WTC11 (cell line): ENCODE data around the gene GCC1.

ENCODE experiments used
- ATF1 ChIP-seq: sonication (generic); formaldehyde crosslinking; IDR thresholded peaks from 2 replicates; pipeline ENCODE4 v1.8.1; 2023; ENCODE audit warnings: mild to moderate bottlenecking, moderate library complexity, missing genetic modification reagents
- FOXK1 ChIP-seq: sonication (generic); formaldehyde crosslinking; IDR thresholded peaks from 2 replicates; pipeline ENCODE4 v1.8.0; 2022; ENCODE audit warnings: mild to moderate bottlenecking, moderate library complexity, missing genetic modification reagents
- RELA ChIP-seq: sonication (generic); formaldehyde crosslinking; IDR thresholded peaks from 2 replicates; pipeline ENCODE4 v1.8.1; 2022; ENCODE audit warnings: missing genetic modification reagents, mild to moderate bottlenecking, borderline replicate concordance
- SMAD4 ChIP-seq: sonication (generic); formaldehyde crosslinking; IDR thresholded peaks from 2 replicates; pipeline ENCODE4 v1.8.0; 2022; ENCODE audit warnings: mild to moderate bottlenecking, missing genetic modification reagents
- TF ChIP-seq, protein P1 (sequence below): fragments of 200-600 bp; IDR thresholded peaks from 2 replicates; pipeline ENCODE4 v1.8.0; 2022; ENCODE audit warnings: antibody characterized with exemption
- TF ChIP-seq, protein P2 (sequence below): sonication (generic); formaldehyde crosslinking; IDR thresholded peaks from 2 replicates; pipeline ENCODE4 v1.8.1; 2023; ENCODE audit warnings: mild to moderate bottlenecking, missing genetic modification reagents
- TF ChIP-seq, protein P3 (sequence below): sonication (generic); formaldehyde crosslinking; IDR thresholded peaks from 2 replicates; pipeline ENCODE4 v1.8.0; 2022; ENCODE audit warnings: mild to moderate bottlenecking, missing genetic modification reagents

DNA sequence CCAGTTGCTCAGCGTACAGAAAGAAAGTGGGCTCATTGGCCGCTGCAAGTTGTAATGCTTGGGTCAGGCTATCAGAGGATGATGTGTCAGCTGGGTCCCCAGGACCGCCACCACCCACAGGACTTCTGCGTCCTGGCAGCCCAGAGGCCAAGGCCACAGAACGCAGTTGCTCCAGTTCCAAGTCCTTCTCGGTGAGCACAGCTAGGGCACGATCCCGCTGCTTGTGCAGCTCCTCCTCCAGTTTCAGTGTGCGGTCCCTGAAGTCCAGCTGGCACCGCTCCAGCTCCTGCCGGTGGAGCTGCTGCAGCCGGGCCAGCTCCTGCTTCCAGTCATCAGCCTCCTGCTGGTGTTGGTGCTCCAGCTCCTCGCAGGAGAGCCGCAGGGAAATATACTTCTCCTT lies 3.0 kb downstream of the GCC1 start:
- TF ChIP-seq RELA (CRISPR knock-in tag) (no peak), SMAD4 (no peak), FOXK1 (CRISPR knock-in tag) (no peak), ATF1 (CRISPR knock-in tag) (no peak)
- TF ChIP-seq, protein P1, sequence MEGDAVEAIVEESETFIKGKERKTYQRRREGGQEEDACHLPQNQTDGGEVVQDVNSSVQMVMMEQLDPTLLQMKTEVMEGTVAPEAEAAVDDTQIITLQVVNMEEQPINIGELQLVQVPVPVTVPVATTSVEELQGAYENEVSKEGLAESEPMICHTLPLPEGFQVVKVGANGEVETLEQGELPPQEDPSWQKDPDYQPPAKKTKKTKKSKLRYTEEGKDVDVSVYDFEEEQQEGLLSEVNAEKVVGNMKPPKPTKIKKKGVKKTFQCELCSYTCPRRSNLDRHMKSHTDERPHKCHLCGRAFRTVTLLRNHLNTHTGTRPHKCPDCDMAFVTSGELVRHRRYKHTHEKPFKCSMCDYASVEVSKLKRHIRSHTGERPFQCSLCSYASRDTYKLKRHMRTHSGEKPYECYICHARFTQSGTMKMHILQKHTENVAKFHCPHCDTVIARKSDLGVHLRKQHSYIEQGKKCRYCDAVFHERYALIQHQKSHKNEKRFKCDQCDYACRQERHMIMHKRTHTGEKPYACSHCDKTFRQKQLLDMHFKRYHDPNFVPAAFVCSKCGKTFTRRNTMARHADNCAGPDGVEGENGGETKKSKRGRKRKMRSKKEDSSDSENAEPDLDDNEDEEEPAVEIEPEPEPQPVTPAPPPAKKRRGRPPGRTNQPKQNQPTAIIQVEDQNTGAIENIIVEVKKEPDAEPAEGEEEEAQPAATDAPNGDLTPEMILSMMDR: no peak
- TF ChIP-seq, protein P2, sequence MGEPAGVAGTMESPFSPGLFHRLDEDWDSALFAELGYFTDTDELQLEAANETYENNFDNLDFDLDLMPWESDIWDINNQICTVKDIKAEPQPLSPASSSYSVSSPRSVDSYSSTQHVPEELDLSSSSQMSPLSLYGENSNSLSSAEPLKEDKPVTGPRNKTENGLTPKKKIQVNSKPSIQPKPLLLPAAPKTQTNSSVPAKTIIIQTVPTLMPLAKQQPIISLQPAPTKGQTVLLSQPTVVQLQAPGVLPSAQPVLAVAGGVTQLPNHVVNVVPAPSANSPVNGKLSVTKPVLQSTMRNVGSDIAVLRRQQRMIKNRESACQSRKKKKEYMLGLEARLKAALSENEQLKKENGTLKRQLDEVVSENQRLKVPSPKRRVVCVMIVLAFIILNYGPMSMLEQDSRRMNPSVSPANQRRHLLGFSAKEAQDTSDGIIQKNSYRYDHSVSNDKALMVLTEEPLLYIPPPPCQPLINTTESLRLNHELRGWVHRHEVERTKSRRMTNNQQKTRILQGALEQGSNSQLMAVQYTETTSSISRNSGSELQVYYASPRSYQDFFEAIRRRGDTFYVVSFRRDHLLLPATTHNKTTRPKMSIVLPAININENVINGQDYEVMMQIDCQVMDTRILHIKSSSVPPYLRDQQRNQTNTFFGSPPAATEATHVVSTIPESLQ (CRISPR knock-in tag): no peak
- TF ChIP-seq, protein P3, sequence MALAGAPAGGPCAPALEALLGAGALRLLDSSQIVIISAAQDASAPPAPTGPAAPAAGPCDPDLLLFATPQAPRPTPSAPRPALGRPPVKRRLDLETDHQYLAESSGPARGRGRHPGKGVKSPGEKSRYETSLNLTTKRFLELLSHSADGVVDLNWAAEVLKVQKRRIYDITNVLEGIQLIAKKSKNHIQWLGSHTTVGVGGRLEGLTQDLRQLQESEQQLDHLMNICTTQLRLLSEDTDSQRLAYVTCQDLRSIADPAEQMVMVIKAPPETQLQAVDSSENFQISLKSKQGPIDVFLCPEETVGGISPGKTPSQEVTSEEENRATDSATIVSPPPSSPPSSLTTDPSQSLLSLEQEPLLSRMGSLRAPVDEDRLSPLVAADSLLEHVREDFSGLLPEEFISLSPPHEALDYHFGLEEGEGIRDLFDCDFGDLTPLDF: no peak
